Suprapubic skin (tissue), 4 donors: Measurements from ENCODE around the gene SEPTIN12. TPM values are rescaled to one million over a fixed set of nuclear protein-coding genes. Genes with fewer than 3 reads are reported as not detected.

ENCODE experiments used
- DNase-seq, 2 donors: peaks; one replicate each; pipeline ENCODE4 v3.0.0-alpha.2; 2019; ENCODE audit warnings: low spot score in 2 of 2
- H3K27ac ChIP-seq: fragments of 200-600 bp; sonication (generic); one replicate; pipeline ENCODE4 v1.5.1; 2019
- H3K27me3 ChIP-seq: fragments of 200-600 bp; sonication (generic); one replicate; pipeline ENCODE4 v1.5.1; 2019
- H3K36me3 ChIP-seq: fragments of 200-600 bp; sonication (generic); one replicate; pipeline ENCODE4 v1.5.1; 2019
- H3K4me1 ChIP-seq: fragments of 200-600 bp; sonication (generic); one replicate; pipeline ENCODE4 v1.5.1; 2019
- H3K4me3 ChIP-seq: fragments of 200-600 bp; sonication (generic); one replicate; pipeline ENCODE4 v1.5.1; 2019; ENCODE audit warnings: mild to moderate bottlenecking
- H3K9me3 ChIP-seq: fragments of 200-600 bp; sonication (generic); one replicate; pipeline ENCODE4 v1.5.1; 2019
- CTCF ChIP-seq, 2 donors: fragments of 200-600 bp in 1 of 2; fragments of 450-650 bp in 1 of 2; sonication (generic) in 1 of 2; IDR thresholded peaks; one replicate each; pipeline ENCODE4 v1.5.1; 2016 to 2019; ENCODE audit warnings: antibody characterized with exemption in 2 of 2, mild to moderate bottlenecking in 1 of 2, moderate library complexity in 1 of 2
- EP300 ChIP-seq: sonication (generic); formaldehyde crosslinking; IDR thresholded peaks from one replicate; pipeline ENCODE4 v1.6.1; 2017; ENCODE audit warnings: antibody characterized with exemption
- POLR2A ChIP-seq, 2 donors: fragments of 450-650 bp; IDR thresholded peaks; one replicate each; pipeline ENCODE4 v1.6.1; 2017; ENCODE audit warnings: antibody characterized with exemption in 2 of 2, mild to moderate bottlenecking in 2 of 2, moderate library complexity in 2 of 2
- POLR2AphosphoS5 ChIP-seq, 3 donors: sonication (generic); formaldehyde crosslinking; IDR thresholded peaks; one replicate each; pipeline ENCODE4 v1.6.1; 2017; ENCODE audit warnings: antibody characterized with exemption in 3 of 3
- WGBS: methylation state at CpG from one replicate; pipeline ENCODE4 v1.1.5; 2018; 5-methylcytosine and 5-hydroxymethylcytosine counted together
- total RNA-seq, 4 donors: library from RNA; depleted of rRNA; stranded (reverse); fragments of >200 nt; gene quantifications; one replicate each; pipeline ENCODE4 v1.1.0, GENCODE V29; 2016

SEPTIN12 gene
- total RNA-seq, 4 donors from 2014 or later: not detected

- H3K36me3 ChIP-seq: peaks cover 24% of the 10 kb centered on the region
- TF ChIP-seq CTCF (IDR thresholded peaks at IDR 0.05) (no peak), POLR2AphosphoS5 (IDR thresholded peaks at IDR 0.05) (no peak), EP300 (no peak), POLR2A (IDR thresholded peaks at IDR 0.05) (no peak)
- no peak overlapping the region for H3K4me3 ChIP-seq
- no peaks in the 10 kb centered on the region for H3K9me3 ChIP-seq
- H3K27me3 ChIP-seq: no peaks in the 10 kb centered on the region
- no peak overlapping the region for H3K27ac ChIP-seq
- WGBS: 96% methylated on average over 10 of the region's 16 CpGs
- peaks cover 27% of the 10 kb centered on the region for H3K4me1 ChIP-seq
- no peak for DNase-seq
These were observed 10.3 kb upstream of the SEPTIN12 start for GRCh38 chr16:4798456-4798855.

DNA sequence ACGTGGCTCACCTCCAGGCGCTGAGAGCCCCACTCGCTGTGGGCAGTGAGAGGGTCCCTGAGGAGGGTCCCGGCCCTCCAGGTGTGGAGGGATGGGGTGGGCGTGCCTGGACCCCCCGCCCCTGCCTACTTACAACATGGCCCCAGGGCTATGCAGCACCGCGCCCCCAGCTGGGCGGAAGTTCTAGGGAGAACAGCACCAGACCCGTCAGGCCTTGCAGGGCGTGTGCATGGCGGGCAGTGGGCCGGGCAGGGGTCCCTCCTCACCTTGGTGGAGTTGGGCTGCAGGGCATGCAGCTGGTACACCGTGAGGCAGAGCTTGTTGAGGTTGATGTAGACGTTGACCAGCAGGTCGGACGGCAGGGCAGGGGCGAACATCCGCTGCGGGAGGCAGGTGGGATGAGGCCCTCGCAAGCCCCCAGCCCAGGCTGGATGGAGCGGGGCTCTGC, 9.7 kb upstream of the SEPTIN12 start:
- H3K27ac ChIP-seq: no peak overlapping the region
- no peak for TF ChIP-seq EP300
- TF ChIP-seq CTCF (IDR thresholded peaks at IDR 0.05): no peak
- no peak for TF ChIP-seq POLR2AphosphoS5 (IDR thresholded peaks at IDR 0.05)
- TF ChIP-seq POLR2A (IDR thresholded peaks at IDR 0.05): no peak
- no peak for DNase-seq

GRCh38 chr16:4796982-4797804, 9.0 kb upstream of the SEPTIN12 start:
- Histone ChIP-seq H3K9me3 (no peaks in the 10 kb centered on the region), H3K27ac (no peak overlapping the region), H3K27me3 (no peaks in the 10 kb centered on the region), H3K36me3 (peaks cover 24% of the 10 kb centered on the region), H3K4me1 (peaks cover 21% of the 10 kb centered on the region), H3K4me3 (no peak overlapping the region)
- 83% methylated on average over 10 of the region's 21 CpGs for WGBS
- DNase-seq: no peak
- no peak for TF ChIP-seq CTCF (IDR thresholded peaks at IDR 0.05)
- TF ChIP-seq POLR2AphosphoS5 (IDR thresholded peaks at IDR 0.05): no peak
- no peak for TF ChIP-seq POLR2A (IDR thresholded peaks at IDR 0.05)
- TF ChIP-seq EP300: no peak

More for the DNA sequence above, 9.7 kb upstream of the SEPTIN12 start:
- Histone ChIP-seq H3K36me3 (peaks cover 24% of the 10 kb centered on the region), H3K27me3 (no peaks in the 10 kb centered on the region), H3K4me3 (no peak overlapping the region), H3K4me1 (peaks cover 21% of the 10 kb centered on the region), H3K9me3 (no peaks in the 10 kb centered on the region)
- no CpG with 5 or more reads among the region's 22 CpGs for WGBS

GRCh38 chr16:4795828-4796572, 7.9 kb upstream of the SEPTIN12 start:
- WGBS: 88% methylated on average over 19 of the region's 30 CpGs
- H3K36me3 ChIP-seq: peaks cover 24% of the 10 kb centered on the region
- no peak overlapping the region for H3K27ac ChIP-seq
- no peaks in the 10 kb centered on the region for H3K9me3 ChIP-seq
- DNase-seq: no peak
- H3K4me3 ChIP-seq: peak overlapping the region; percentile 16
- no peaks in the 10 kb centered on the region for H3K27me3 ChIP-seq
- TF ChIP-seq POLR2A (IDR thresholded peaks at IDR 0.05) (no peak), CTCF (IDR thresholded peaks at IDR 0.05) (no peak), POLR2AphosphoS5 (IDR thresholded peaks at IDR 0.05) (no peak), EP300 (no peak)
- peaks cover 9% of the 10 kb centered on the region for H3K4me1 ChIP-seq
